Measurements from ENCODE around the gene WFIKKN1. TPM values are rescaled to one million over a fixed set of nuclear protein-coding genes. Genes with fewer than 3 reads are reported as not detected.
A peak's percentile ranks its signal among the peaks of the same experiment; 100 is the strongest.

Gene WFIKKN1
- polyA plus RNA-seq, 3 donors: 0.76 TPM; not detected in 2

GRCh38 chr16:676913-677312, 46.1 kb downstream of the WFIKKN1 start:
- H3K4me3 Mint-ChIP-seq: peak overlapping the region in 1 of 2 donors; percentile 78
- Histone ChIP-seq H3K27me3 (ENCODE audit: control insufficient read depth in 2 of 2, insufficient read depth in 2 of 2, low read length in 2 of 2) (peaks cover 3 to 30% of the 10 kb centered on the region in 2 donors), H3K9ac (ENCODE audit: insufficient read depth, low read length, poor library complexity, severe bottlenecking) (no peak overlapping the region), H3K27ac (ENCODE audit: low read depth in 1 of 2, low read length in 2 of 2) (no peak overlapping the region), H3K4me1 (ENCODE audit: control insufficient read depth in 1 of 2, insufficient read depth in 2 of 2, low read length in 2 of 2) (peaks cover 26 to 38% of the 10 kb centered on the region in 2 donors), H3K79me2 (ENCODE audit: insufficient read depth, low read length) (peaks cover 16% of the 10 kb centered on the region), H4K20me1 (ENCODE audit: insufficient read depth, low read length) (peaks cover 45% of the 10 kb centered on the region), H2AFZ (ENCODE audit: insufficient read depth, low read depth, low read length, poor library complexity, severe bottlenecking) (no peak overlapping the region), H3K9me3 (replicated peaks in 1 of 2; ENCODE audit: control insufficient read depth in 1 of 2, insufficient read depth in 1 of 2, low read length in 2 of 2) (no peaks in the 10 kb centered on the region), H3K36me3 (replicated peaks in 1 of 2; ENCODE audit: control insufficient read depth in 1 of 2, insufficient read depth in 2 of 2, low read length in 2 of 2) (peaks cover 23 to 30% of the 10 kb centered on the region in 2 donors), H3K4me2 (replicated peaks; ENCODE audit: extremely low read depth, low read length, poor library complexity, severe bottlenecking) (no peak overlapping the region), H3K4me3 (replicated peaks in 1 of 3; ENCODE audit: low read depth in 2 of 3, low read length in 3 of 3) (no peak overlapping the region)
- intact Hi-C loops (cut with micrococcal nuclease): no loop called here
- H3K9me3 Mint-ChIP-seq: peaks cover 0 to 5% (median 0%) of the 10 kb centered on the region in 7 donors
- no peak for DNase-seq
- no peak overlapping the region for H3K27ac Mint-ChIP-seq
- H3K27me3 Mint-ChIP-seq (ENCODE audit: low read depth in 3 of 3): peaks cover 21 to 38% (median 23%) of the 10 kb centered on the region in 3 donors
- 76% methylated on average over 23 of the region's 23 CpGs for WGBS (ENCODE audit: insufficient coverage)
- TF ChIP-seq CTCF (IDR thresholded peaks at IDR 0.05): no peak
- H3K4me1 Mint-ChIP-seq: peaks cover 23% of the 10 kb centered on the region
- H3K36me3 Mint-ChIP-seq: peaks cover 19 to 31% of the 10 kb centered on the region in 2 donors

GRCh38 chr16:677316-678190, 46.8 kb downstream of the WFIKKN1 start:
- Histone ChIP-seq H3K36me3 (replicated peaks in 1 of 2; ENCODE audit: control insufficient read depth in 1 of 2, insufficient read depth in 2 of 2, low read length in 2 of 2) (peaks cover 23 to 30% of the 10 kb centered on the region in 2 donors), H3K4me1 (ENCODE audit: control insufficient read depth in 1 of 2, insufficient read depth in 2 of 2, low read length in 2 of 2) (peaks cover 27 to 43% of the 10 kb centered on the region in 2 donors), H4K20me1 (ENCODE audit: insufficient read depth, low read length) (peaks cover 47% of the 10 kb centered on the region), H3K4me2 (replicated peaks; ENCODE audit: extremely low read depth, low read length, poor library complexity, severe bottlenecking) (no peak overlapping the region), H3K4me3 (replicated peaks in 1 of 3; ENCODE audit: low read depth in 2 of 3, low read length in 3 of 3) (no peak overlapping the region), H3K9me3 (replicated peaks in 1 of 2; ENCODE audit: control insufficient read depth in 1 of 2, insufficient read depth in 1 of 2, low read length in 2 of 2) (no peaks in the 10 kb centered on the region), H2AFZ (ENCODE audit: insufficient read depth, low read depth, low read length, poor library complexity, severe bottlenecking) (no peak overlapping the region), H3K27ac (ENCODE audit: low read depth in 1 of 2, low read length in 2 of 2) (no peak overlapping the region), H3K9ac (ENCODE audit: insufficient read depth, low read length, poor library complexity, severe bottlenecking) (no peak overlapping the region), H3K27me3 (ENCODE audit: control insufficient read depth in 2 of 2, insufficient read depth in 2 of 2, low read length in 2 of 2) (peaks cover 3 to 30% of the 10 kb centered on the region in 2 donors), H3K79me2 (ENCODE audit: insufficient read depth, low read length) (peaks cover 22% of the 10 kb centered on the region)
- H3K36me3 Mint-ChIP-seq: peaks cover 21 to 32% of the 10 kb centered on the region in 2 donors
- no peak for DNase-seq
- peaks cover 0 to 5% (median 0%) of the 10 kb centered on the region in 7 donors for H3K9me3 Mint-ChIP-seq
- no peak overlapping the region for H3K27ac Mint-ChIP-seq
- peaks cover 21 to 38% (median 23%) of the 10 kb centered on the region in 3 donors for H3K27me3 Mint-ChIP-seq (ENCODE audit: low read depth in 3 of 3)
- TF ChIP-seq CTCF (IDR thresholded peaks at IDR 0.05): no peak
- WGBS (ENCODE audit: insufficient coverage): 78% methylated on average over 36 of the region's 57 CpGs
- H3K4me1 Mint-ChIP-seq: peaks cover 24% of the 10 kb centered on the region
- intact Hi-C loops (cut with micrococcal nuclease): loop anchor here in 1 of 2 donors (2.0 kb wide), 1 partner anchor 15 kb away; no protein-coding TSS in a partner anchor
- peak overlapping the region in 1 of 2 donors; percentile 30 for H3K4me3 Mint-ChIP-seq
